ENCODE measurements around the gene DDC.

Gene DDC

DNA sequence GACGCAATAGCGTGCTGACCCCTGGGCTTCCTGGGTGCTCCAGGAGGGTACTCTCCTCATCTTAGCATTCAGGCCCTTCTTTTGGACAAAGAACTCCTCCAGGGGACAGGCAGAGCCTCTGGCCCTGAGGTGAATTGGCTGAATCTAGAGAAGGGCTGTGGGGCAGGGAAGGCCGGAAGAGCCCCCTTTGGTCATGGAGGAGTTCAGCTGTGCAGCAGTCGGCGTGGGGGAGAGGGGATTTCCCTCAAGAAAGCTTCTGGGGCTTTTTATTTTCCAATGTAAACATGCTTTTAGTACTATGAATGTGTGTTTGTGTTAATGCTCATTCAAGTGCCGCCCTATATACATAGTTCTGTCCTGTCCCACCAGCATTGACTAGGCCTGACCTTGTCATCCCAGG lies 153.9 kb downstream of the DDC start:
- DNase-seq, result no peak

DNA sequence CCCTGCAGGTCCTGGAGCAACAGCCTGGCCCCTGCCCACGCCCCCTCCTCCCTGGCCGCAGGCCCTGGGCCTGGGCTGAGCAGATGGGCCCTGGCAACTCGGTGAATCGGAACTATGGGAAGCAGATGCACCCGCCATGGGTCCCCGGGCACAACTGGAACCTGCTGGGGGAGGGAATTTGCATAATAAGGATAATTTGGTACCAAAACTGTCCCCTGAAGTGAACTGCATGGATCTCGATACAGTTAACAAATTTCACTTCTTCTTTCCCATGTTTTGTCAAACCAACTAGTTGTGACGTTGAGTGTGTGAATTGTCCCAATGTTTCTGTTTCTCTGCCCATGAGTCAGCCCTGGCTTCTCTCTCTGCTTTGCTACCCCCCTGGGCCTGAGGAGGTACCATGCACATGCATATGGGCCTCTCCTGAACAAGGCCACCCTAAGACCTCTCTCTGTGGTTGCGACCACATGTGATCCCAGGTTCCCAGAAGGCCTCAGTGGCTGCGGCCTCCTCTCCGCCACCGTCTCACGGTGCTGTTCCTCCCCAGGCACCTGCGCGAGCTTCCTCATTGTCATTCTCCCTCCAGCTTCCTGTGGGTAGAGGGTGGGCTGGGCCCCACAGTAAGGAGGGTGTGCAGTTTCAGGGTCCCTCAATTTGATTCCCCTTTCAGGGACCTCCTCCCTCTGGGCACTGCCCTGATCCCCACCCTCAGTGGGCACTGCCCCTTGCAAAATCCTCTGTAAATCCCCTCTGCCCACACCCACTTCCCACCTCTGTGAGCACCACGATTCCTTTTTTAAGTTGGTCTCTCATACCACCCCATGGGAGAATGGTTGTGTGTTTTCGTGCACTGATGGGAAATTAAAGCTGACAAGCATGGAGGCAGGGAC lies 155.1 kb downstream of the DDC start:
- DNase-seq, result peak; percentile 48 to 57
